Measurements from ENCODE around the gene KCNJ1. TPM values are rescaled to one million over a fixed set of nuclear protein-coding genes. Genes with fewer than 3 reads are reported as not detected.

The KCNJ1 gene
- total RNA-seq, 1 donor from 2014 or later, result not detected

DNA sequence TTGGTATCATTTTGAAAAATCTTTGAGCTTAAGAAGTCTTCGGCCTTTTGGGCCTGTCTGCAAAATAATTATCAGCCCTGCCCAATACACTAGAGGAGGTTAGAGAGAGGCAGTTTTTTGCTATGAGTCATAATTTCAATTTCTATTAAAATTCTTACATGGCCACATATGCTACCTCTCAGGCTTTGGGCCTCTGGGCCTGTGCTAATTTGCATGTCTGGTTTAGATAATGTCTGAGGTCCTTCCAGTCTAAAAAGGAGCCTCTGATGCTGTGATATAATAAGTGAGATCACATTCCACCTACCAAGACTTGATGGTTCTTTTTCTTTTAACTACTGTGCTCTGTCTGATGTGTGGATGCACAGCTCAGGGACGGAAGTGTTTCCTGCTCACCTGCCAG is 70.8 kb downstream of the KCNJ1 start:
- ATAC-seq, result no peak

DNA sequence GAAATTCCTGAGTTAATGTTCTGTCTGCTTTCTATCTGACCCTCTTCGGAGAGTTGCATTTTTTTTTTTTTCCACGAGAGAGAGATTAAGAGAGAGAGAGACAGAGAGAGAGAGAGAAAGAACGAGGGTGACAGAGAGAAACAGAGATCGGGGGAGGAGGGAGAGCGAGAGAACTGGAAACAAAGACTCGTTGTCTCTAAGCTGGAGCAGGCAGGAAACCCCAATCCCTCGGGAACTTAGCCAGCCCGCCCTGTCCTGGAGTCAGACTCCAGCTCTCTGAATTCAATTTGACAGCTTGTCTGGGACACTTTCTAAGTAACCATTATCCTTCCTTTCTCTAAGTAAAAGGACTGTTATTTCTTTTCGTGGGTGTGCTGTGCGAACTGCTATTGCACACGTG is 76.9 kb downstream of the KCNJ1 start:
- ATAC-seq, result peak; percentile 30
- DNase-seq (ENCODE audit: low spot score), result no peak

More for the DNA sequence above, 70.8 kb downstream of the KCNJ1 start:
- DNase-seq (ENCODE audit: low spot score), result no peak

DNA sequence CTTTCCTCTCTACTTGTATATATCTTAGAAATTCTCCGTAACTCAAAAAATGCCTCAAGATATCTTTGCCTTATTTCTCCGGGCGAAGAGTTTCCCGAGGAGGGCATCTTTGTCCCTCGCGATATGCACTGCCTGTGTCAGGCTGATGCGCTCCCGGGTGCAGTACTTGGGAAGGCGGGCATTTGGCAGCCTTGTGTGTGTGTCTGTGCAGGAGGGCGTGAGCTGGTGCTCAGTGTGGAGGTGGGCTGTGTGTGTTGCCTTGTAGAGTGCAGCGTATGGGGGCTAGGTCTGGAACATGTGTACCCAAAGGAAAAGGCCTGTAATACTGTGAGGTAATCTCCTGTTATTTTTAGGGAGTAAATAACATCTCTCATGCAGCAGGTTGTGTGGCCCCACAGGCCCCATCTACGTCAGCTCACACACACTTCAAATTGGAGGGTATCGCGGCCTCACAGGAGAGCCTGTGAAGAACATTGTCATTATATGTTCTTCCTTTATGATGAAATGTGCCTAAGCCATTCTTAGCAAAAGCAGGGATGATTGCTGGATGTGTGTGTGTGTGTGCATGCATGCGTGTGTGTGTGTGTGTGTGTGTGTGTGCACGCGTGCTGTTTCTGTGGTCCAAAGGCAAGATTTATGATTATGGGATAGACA is 77.5 kb downstream of the KCNJ1 start:
- ATAC-seq (no peak), DNase-seq (ENCODE audit: low spot score) (no peak)

Other genes starting within 250 kb of the KCNJ1 start
- 3.4 TPM for gene FLI1, start 173.2 kb downstream of the KCNJ1 start, total RNA-seq
- 0.13 TPM for gene KCNJ5, start 24.1 kb upstream of the KCNJ1 start, total RNA-seq
- not detected for gene TP53AIP1, start 75.6 kb upstream of the KCNJ1 start, total RNA-seq

Measured in left lobe of liver (tissue), 2 donors.